Stomach (tissue), 9 donors: ENCODE measurements around the gene ATG14. TPM values are rescaled to one million over a fixed set of nuclear protein-coding genes. Genes with fewer than 3 reads are reported as not detected.
A peak's percentile ranks its signal among the peaks of the same experiment; 100 is the strongest.

Source experiments
- DNase-seq, 2 donors: peaks; one replicate each; pipeline versions ENCODE4 v3.0.0 to v3.0.0-alpha.2; 2013 to 2019
- H3K27ac ChIP-seq, 5 donors: fragments of 200-600 bp in 4 of 5; sonication (generic) in 4 of 5; one replicate each; pipeline ENCODE4 v1.5.1; 2013 to 2019; ENCODE audit warnings: mild to moderate bottlenecking in 1 of 5, moderate library complexity in 1 of 5
- H3K27me3 ChIP-seq, 3 donors: fragments of 200-600 bp; sonication (generic); one replicate each; pipeline ENCODE4 v1.5.1; 2017 to 2019; ENCODE audit warnings: mixed run types in 1 of 3
- H3K36me3 ChIP-seq, 4 donors: fragments of 200-600 bp; sonication (generic); 1 replicate in 3 of 4; 2 replicates in 1 of 4; pipeline ENCODE4 v1.5.1; 2016 to 2019
- H3K4me1 ChIP-seq, 4 donors: fragments of 200-600 bp; sonication (generic); one replicate each; pipeline ENCODE4 v1.5.1; 2016 to 2019
- H3K4me3 ChIP-seq, 4 donors: fragments of 200-600 bp; sonication (generic) in 3 of 4; one replicate each; pipeline ENCODE4 v1.5.1; 2016 to 2019; ENCODE audit warnings: mild to moderate bottlenecking in 1 of 4
- H3K9me3 ChIP-seq, 4 donors: fragments of 200-600 bp; sonication (generic); one replicate each; pipeline ENCODE4 v1.5.1; 2016 to 2019
- CTCF ChIP-seq, 7 experiments: fragments of 450-650 bp in 4 of 7; fragments of 200-600 bp in 3 of 7; sonication (generic) in 3 of 7; IDR thresholded peaks; one replicate each; pipeline ENCODE4 v1.5.1; 2016 to 2019; ENCODE audit warnings: antibody characterized with exemption in 7 of 7, control low read depth in 2 of 7, mild to moderate bottlenecking in 1 of 7
- EP300 ChIP-seq: sonication (generic); formaldehyde crosslinking; IDR thresholded peaks from one replicate; pipeline ENCODE4 v1.6.1; 2017; ENCODE audit warnings: antibody characterized with exemption
- POLR2A ChIP-seq, 4 donors: fragments of 450-650 bp; IDR thresholded peaks; one replicate each; pipeline ENCODE4 v1.6.1; 2016; ENCODE audit warnings: antibody characterized with exemption in 4 of 4, control low read depth in 2 of 4, mild to moderate bottlenecking in 1 of 4, moderate library complexity in 1 of 4
- POLR2AphosphoS5 ChIP-seq, 3 donors: sonication (generic); formaldehyde crosslinking; IDR thresholded peaks; one replicate each; pipeline ENCODE4 v1.6.1; 2016; ENCODE audit warnings: antibody characterized with exemption in 3 of 3
- WGBS, 5 donors: extraction: QIAGEN DNeasy Blood & Tissue Kit in 3 of 5; methylation state at CpG; one replicate each; pipeline versions ENCODE4 v1.1.5 to v1.1.7; 2013 to 2018; 5-methylcytosine and 5-hydroxymethylcytosine counted together
- intact Hi-C: fragments of 100-400 bp; cut with DNase I; formaldehyde crosslinking; loops from one replicate; pipeline ENCODE4 v1.15.1; 2023; ENCODE audit warnings: low total_unique reads
- polyA plus RNA-seq, 3 donors: library from polyadenylated mRNA; stranded (reverse); fragments of 200-250 nt; gene quantifications; one replicate each; pipeline ENCODE4 v1.2.3, GENCODE V29; 2013
- total RNA-seq, 5 donors: library from RNA; depleted of rRNA; stranded (reverse); fragments of >200 nt; gene quantifications; one replicate each; pipeline versions ENCODE4 v1.1.0 to v1.2.3, GENCODE V29; 2014 to 2016
- donor health status: healthy with polysubstance abuse.
- donor health status: Bipolar disorder and iron deficiency.
- donor health status: healthy.

ATG14 gene
- total and polyA plus RNA-seq, 8 donors = 3.3 to 29.7 (median 5.8) TPM

GRCh38 chr14:55446127-55446736 is 34.6 kb upstream of the ATG14 start:
- WGBS, 5 donors = 14 to 36% (median 21%) methylated on average over 5 of the region's 5 CpGs

DNA sequence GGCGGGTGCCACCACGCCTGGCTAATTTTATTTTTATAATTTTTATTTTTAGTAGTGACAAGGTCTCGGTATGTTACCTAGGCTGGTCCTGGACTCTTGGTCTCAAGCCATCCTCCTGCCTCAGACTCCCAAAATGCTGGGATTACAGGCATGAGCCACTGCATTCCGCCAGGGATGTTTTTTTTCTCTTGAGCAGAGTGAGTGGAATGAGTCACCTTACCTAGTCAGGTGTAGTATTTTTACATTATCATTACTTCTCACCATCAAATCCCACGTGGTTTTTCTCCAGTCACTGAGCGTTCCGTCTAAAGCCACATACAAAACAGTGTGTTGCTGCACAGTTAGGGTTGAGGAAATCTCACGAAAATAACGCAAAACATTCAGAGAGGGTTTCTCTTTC is 29.7 kb upstream of the ATG14 start:
- peaks cover 0 to 29% (median 6%) of the 10 kb centered on the region in 3 donors for H3K27me3 ChIP-seq
- H3K4me3 ChIP-seq = no peak overlapping the region
- TF ChIP-seq POLR2A (IDR thresholded peaks at IDR 0.05) = no peak
- no peak for TF ChIP-seq POLR2AphosphoS5 (IDR thresholded peaks at IDR 0.05)
- TF ChIP-seq CTCF (IDR thresholded peaks at IDR 0.05) = no peak
- no peak for TF ChIP-seq EP300
- DNase-seq = no peak
- H3K27ac ChIP-seq = no peak overlapping the region
- H3K4me1 ChIP-seq = peaks cover 0 to 3% (median 0%) of the 10 kb centered on the region in 4 donors
- H3K9me3 ChIP-seq = no peaks in the 10 kb centered on the region
- intact Hi-C loops = loop anchor here (10.0 kb wide), 1 partner anchor 1034 kb away; no protein-coding TSS in a partner anchor
- H3K36me3 ChIP-seq = no peaks in the 10 kb centered on the region
- WGBS, 5 donors = 78 to 92% (median 85%) methylated on average over 9 of the region's 9 CpGs

More at GRCh38 chr14:55446127-55446736, 34.6 kb upstream of the ATG14 start:
- Histone ChIP-seq H3K4me1 (peaks cover 0 to 14% (median 7%) of the 10 kb centered on the region in 4 donors), H3K4me3 (no peak overlapping the region), H3K9me3 (no peaks in the 10 kb centered on the region), H3K27ac (no peak overlapping the region), H3K36me3 (no peaks in the 10 kb centered on the region), H3K27me3 (no peaks in the 10 kb centered on the region)
- peak; percentile 53 to 83 for DNase-seq
- TF ChIP-seq POLR2A (IDR thresholded peaks at IDR 0.05) (no peak), CTCF (IDR thresholded peaks at IDR 0.05) (peak in 5 of 7 experiments; percentile 39 to 69 (median 57)), POLR2AphosphoS5 (IDR thresholded peaks at IDR 0.05) (peak in 1 of 3 donors; percentile 33), EP300 (no peak)
- intact Hi-C loops = loop anchor here (10.0 kb wide), 1 partner anchor 1029 kb away; no protein-coding TSS in a partner anchor

DNA sequence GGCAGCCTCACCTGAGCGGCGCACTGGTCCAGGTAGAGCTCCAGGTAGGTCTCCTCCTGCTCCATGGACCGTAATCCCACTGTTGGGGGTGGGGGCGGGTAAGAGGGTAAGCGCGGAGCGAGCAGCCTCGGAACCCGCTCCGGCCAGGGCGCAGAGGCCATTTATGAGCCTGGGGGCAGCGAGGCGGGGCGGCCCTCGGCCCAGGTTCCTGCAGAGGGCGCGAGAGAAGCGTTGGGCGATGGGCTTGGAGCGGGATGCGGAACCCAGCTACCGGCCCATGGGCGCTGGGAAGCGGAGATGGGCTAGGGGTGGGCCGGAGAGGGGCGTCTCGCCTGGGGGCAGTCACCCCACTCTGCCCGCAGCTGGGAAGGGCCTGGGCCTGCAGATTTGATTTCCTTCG is 28.8 kb upstream of the ATG14 start, which contains the start of gene TBPL2:
TBPL2 (minus strand) TSS at position 232 of the 400 bp plus-strand sequence; CDS start at position 65, 167 bp downstream.
- H3K27me3 ChIP-seq = peaks cover 0 to 29% (median 6%) of the 10 kb centered on the region in 3 donors
- no peaks in the 10 kb centered on the region for H3K9me3 ChIP-seq
- TF ChIP-seq POLR2AphosphoS5 (IDR thresholded peaks at IDR 0.05) (no peak), CTCF (IDR thresholded peaks at IDR 0.05) (no peak), POLR2A (IDR thresholded peaks at IDR 0.05) (no peak), EP300 (no peak)
- intact Hi-C loops = loop anchor here (10.0 kb wide), 1 partner anchor 1034 kb away; no protein-coding TSS in a partner anchor
- no peaks in the 10 kb centered on the region for H3K4me1 ChIP-seq
- H3K4me3 ChIP-seq = no peak within 1 kb of the TSS
- H3K36me3 ChIP-seq = no peaks in the 10 kb centered on the region
- H3K27ac ChIP-seq = no peak within 1 kb of the TSS
- WGBS, 5 donors = 33 to 44% (median 40%) methylated on average over 19 to 29 of the region's 29 CpGs
- DNase-seq = no peak

GRCh38 chr14:55438066-55438683 is 26.5 kb upstream of the ATG14 start:
- TF ChIP-seq EP300 (no peak), POLR2AphosphoS5 (IDR thresholded peaks at IDR 0.05) (no peak), CTCF (IDR thresholded peaks at IDR 0.05) (peak in 5 of 7 experiments; percentile 23 to 39 (median 31))
- Histone ChIP-seq H3K4me3 (no peak overlapping the region), H3K27me3 (peaks cover 0 to 29% (median 6%) of the 10 kb centered on the region in 3 donors), H3K36me3 (no peaks in the 10 kb centered on the region), H3K27ac (no peak overlapping the region), H3K4me1 (no peaks in the 10 kb centered on the region), H3K9me3 (no peaks in the 10 kb centered on the region)
- intact Hi-C loops = no loop called here
- WGBS, 5 donors = 45 to 54% (median 49%) methylated on average over 10 of the region's 10 CpGs
- DNase-seq = peak in 1 of 2 donors; percentile 71
